ENCODE data around the gene PPP6R3.
"Not testable (repeated sequence)": the region's sequence is repeated elsewhere in the genome, so short reads cannot be mapped to it uniquely, and the experiment has no call there.

Gene PPP6R3

GRCh38 chr11:68432874-68433273 lies 27.7 kb upstream of the PPP6R3 start:
- DNase-seq = no peak
- in situ Hi-C loops (cut with MboI; ENCODE audit: low pct_unique_long_range_greater_than_20kb, low sequenced_read_pairs) = no loop called here

GRCh38 chr11:68433541-68433940 lies 27.0 kb upstream of the PPP6R3 start:
- in situ Hi-C loops (cut with MboI; ENCODE audit: low pct_unique_long_range_greater_than_20kb, low sequenced_read_pairs) = no loop called here
- DNase-seq = no peak

GRCh38 chr11:68434159-68434558 lies 26.4 kb upstream of the PPP6R3 start:
- in situ Hi-C loops (cut with MboI; ENCODE audit: low pct_unique_long_range_greater_than_20kb, low sequenced_read_pairs); DNase-seq: not testable (repeated sequence)

- DNase-seq = no peak
- in situ Hi-C loops (cut with MboI; ENCODE audit: low pct_unique_long_range_greater_than_20kb, low sequenced_read_pairs) = no loop called here
Observed at GRCh38 chr11:68436162-68436888, 24.2 kb upstream of the PPP6R3 start.

- in situ Hi-C loops (cut with MboI; ENCODE audit: low pct_unique_long_range_greater_than_20kb, low sequenced_read_pairs) = no loop called here
- peak; percentile 43 for DNase-seq
Observed at GRCh38 chr11:68436985-68437926, 23.3 kb upstream of the PPP6R3 start.

- in situ Hi-C loops (cut with MboI; ENCODE audit: low pct_unique_long_range_greater_than_20kb, low sequenced_read_pairs) = no loop called here
- DNase-seq = no peak
Observed at GRCh38 chr11:68437927-68438657, 22.5 kb upstream of the PPP6R3 start.

- in situ Hi-C loops (cut with MboI; ENCODE audit: low pct_unique_long_range_greater_than_20kb, low sequenced_read_pairs) = no loop called here
- no peak for DNase-seq
Observed at GRCh38 chr11:68438658-68439259, 21.8 kb upstream of the PPP6R3 start.

- no peak for DNase-seq
- in situ Hi-C loops (cut with MboI; ENCODE audit: low pct_unique_long_range_greater_than_20kb, low sequenced_read_pairs) = no loop called here
Observed at GRCh38 chr11:68439355-68440065, 21.0 kb upstream of the PPP6R3 start.

GRCh38 chr11:68440224-68440623 lies 20.3 kb upstream of the PPP6R3 start:
- DNase-seq = no peak
- in situ Hi-C loops (cut with MboI; ENCODE audit: low pct_unique_long_range_greater_than_20kb, low sequenced_read_pairs) = no loop called here

- no peak for DNase-seq
Observed at GRCh38 chr11:68441466-68442230, 18.9 kb upstream of the PPP6R3 start.

GRCh38 chr11:68442433-68442832 lies 18.1 kb upstream of the PPP6R3 start:
- in situ Hi-C loops (cut with MboI; ENCODE audit: low pct_unique_long_range_greater_than_20kb, low sequenced_read_pairs) = no loop called here
- no peak for DNase-seq

More at GRCh38 chr11:68441466-68442230, 18.9 kb upstream of the PPP6R3 start:
- in situ Hi-C loops (cut with MboI; ENCODE audit: low pct_unique_long_range_greater_than_20kb, low sequenced_read_pairs) = no loop called here

- DNase-seq = no peak
- in situ Hi-C loops (cut with MboI; ENCODE audit: low pct_unique_long_range_greater_than_20kb, low sequenced_read_pairs) = no loop called here
Observed at GRCh38 chr11:68444566-68444965, 16.0 kb upstream of the PPP6R3 start.

GRCh38 chr11:68445531-68446035 lies 15.0 kb upstream of the PPP6R3 start:
- in situ Hi-C loops (cut with MboI; ENCODE audit: low pct_unique_long_range_greater_than_20kb, low sequenced_read_pairs) = no loop called here
- no peak for DNase-seq

GRCh38 chr11:68446046-68446725 lies 14.4 kb upstream of the PPP6R3 start:
- no peak for DNase-seq
- in situ Hi-C loops (cut with MboI; ENCODE audit: low pct_unique_long_range_greater_than_20kb, low sequenced_read_pairs) = no loop called here

GRCh38 chr11:68447015-68447801 lies 13.3 kb upstream of the PPP6R3 start:
- DNase-seq = peak; percentile 75
- in situ Hi-C loops (cut with MboI; ENCODE audit: low pct_unique_long_range_greater_than_20kb, low sequenced_read_pairs) = no loop called here

- in situ Hi-C loops (cut with MboI; ENCODE audit: low pct_unique_long_range_greater_than_20kb, low sequenced_read_pairs); DNase-seq: not testable (repeated sequence)
Observed at GRCh38 chr11:68447914-68448313, 12.6 kb upstream of the PPP6R3 start.
